Forelimb muscle (tissue), 1 donor: ENCODE results near the gene FAM83E. TPM values are rescaled to one million over a fixed set of nuclear protein-coding genes. Genes with fewer than 3 reads are reported as not detected.
"Not testable (repeated sequence)": the region's sequence is repeated elsewhere in the genome, so short reads cannot be mapped to it uniquely, and the experiment has no call there.

Source experiments
- DNase-seq: peaks from one replicate; pipeline ENCODE4 v3.0.0-alpha.2; 2013; ENCODE audit warnings: low read depth
- polyA plus RNA-seq: library from polyadenylated mRNA; unstranded; fragments of 120-200 nt; gene quantifications from one replicate; pipeline ENCODE4 v1.2.1, GENCODE V29; 2013; ENCODE audit not compliant: insufficient read length

The FAM83E gene
- polyA plus RNA-seq, 1 donor: not detected

DNA sequence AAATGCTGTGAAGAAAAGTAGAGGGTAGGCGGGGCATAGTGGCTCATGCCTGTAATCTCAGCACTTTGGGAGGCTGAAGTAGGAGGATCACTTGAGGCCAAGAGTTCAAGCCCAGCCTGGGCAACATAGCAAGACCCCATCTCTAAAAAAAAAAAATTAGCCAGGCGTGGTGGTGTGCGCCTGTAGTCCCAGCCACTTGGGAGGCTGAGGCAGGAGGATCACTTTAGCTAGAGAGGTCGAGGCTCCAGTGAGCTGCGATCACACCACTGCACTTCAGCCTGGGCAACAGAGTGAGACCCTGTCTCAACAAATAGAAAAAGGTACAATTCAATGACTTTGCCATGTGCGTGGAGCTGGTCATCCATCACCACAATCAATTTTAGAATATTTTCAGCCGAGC, 37.0 kb downstream of the FAM83E start:
- not testable (repeated sequence) for DNase-seq

DNA sequence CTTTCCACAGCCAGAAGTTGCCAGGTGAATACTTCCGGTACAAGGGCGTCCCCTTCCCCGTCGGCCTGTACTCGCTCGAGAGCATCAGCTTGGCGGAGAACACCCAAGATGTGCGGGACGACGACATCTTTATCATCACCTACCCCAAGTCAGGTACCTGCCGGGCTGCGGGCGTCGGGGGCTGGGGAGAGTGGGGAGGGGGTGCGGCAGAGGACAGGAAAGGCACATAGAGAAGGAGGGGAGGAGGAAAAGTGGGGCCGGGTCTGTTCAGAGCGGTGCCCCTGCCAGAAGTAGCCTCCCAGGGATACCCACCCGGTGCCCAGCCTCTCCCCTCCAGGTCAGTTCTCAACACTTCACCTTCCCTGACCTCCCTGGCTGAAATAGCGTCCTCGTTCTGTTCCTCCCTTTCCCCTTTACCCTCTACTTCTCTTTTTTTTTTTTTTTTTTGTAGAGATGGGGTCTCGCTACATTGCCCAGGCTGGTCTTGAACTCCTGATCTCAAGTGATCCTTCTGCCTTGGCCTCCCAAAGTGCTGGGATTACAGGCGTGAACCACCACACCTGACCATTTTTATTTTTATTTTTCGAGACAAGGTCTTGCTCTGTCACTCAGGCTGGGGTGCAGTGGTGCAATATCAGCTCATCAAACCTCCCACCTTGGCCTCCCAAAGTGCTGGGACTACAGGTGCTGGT, 38.8 kb downstream of the FAM83E start:
- DNase-seq: no peak

DNA sequence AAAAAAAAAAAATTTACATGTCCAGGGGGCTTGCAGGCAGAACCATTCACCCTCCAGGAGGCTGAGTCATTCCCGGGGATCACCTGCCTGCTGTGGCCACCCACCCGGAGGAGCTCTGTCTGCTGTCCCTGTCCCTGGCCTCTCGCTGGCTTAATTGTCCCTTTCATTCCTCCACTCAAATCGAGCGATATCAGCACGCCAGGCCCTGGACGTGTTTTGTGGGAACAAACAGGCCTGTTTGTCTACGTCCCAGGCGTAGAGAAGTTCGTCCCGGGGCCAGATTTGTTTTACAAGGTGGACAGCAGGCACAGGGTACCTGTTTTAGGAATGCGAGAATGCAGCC, 41.7 kb downstream of the FAM83E start:
- no peak for DNase-seq

DNA sequence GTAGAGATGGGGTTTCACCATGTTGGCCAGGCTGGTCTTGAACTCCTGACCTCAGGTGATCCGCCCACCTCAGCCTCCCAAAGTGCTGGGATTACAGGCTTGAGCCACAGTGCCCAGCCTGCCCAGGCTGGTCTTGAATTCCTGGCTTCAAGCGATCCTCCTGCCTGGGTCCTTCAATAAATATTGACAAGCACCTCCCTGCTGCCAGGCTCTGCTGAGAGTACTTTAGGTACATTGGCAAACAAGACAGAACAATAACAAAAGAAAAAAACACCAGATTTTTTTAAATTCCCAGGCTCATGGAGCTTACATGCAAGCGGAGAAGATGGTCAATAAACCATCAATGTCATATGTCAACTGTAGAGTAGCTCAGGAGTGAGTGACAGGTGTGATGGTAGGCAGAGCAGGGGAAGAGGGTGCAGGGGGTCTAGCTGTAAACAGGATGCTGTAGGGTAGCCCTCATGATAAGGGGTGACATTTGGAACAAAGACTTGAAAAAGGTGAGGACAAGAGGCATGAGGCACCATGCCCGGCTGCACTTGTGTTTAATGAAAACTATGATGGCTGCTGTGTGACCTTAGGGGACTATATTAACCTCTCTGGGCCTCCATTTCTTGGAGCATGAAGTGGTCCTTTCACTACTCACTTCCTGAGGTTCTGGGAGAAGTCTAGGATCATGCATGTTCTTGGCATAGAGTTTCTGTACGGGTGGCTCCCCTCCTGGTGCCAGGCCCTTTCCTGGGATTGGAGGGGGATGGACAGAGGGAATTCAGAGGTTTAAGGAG, 43.3 kb downstream of the FAM83E start:
- no peak for DNase-seq

- peak; percentile 25 for DNase-seq
Observed at GRCh38 chr19:48569814-48570213, 45.1 kb downstream of the FAM83E start.

DNA sequence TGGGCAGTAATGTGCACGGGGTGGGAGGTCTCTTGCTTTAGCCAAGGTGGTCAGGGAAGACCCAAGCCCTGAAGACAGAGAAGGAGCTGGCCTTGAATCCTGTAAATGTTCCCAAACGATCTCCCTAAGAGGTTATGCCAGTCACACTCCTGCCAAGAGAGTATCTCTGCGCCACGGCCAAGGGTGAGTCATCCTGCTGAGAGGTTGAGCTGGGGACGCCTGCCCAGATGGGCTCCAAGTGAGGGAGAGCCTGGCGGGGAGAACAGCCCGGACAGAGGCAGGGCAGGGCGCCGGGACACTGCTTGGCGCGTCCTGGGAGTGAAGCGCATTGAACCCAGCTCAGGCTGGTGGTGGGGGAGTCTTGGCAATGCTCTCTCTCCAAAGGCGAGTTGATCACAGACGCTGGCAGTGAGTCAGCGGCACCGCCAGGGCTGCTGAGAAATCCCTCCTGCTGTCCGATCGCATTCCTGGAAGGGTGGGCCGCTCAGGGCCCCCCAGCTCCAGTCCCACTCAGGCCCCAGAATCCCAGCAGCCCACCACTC, 46.5 kb downstream of the FAM83E start:
- no peak for DNase-seq

- no peak for DNase-seq
Observed at GRCh38 chr19:48565090-48565489, 49.8 kb downstream of the FAM83E start.

Other genes with a start within 250 kb of the FAM83E start
- 109 TPM for gene KDELR1, start 223.5 kb downstream of the FAM83E start, polyA plus RNA-seq
- gene GRIN2D, start 221.4 kb downstream of the FAM83E start, polyA plus RNA-seq: 1.4 TPM
- gene GRWD1, start 169.1 kb downstream of the FAM83E start, polyA plus RNA-seq: 23.2 TPM
- 0.81 TPM for gene KCNJ14, start 159.5 kb downstream of the FAM83E start, polyA plus RNA-seq
- gene CYTH2, start 145.7 kb downstream of the FAM83E start, polyA plus RNA-seq: 45.7 TPM
- gene LMTK3, start 103.2 kb downstream of the FAM83E start, polyA plus RNA-seq: not detected
- 0.10 TPM for gene SULT2B1, start 62.9 kb downstream of the FAM83E start, polyA plus RNA-seq
- not detected for gene SPACA4, start 8.3 kb downstream of the FAM83E start, polyA plus RNA-seq
- 1,725 TPM for gene RPL18, start 4.1 kb upstream of the FAM83E start, polyA plus RNA-seq
- 9.0 TPM for gene SPHK2, start 4.4 kb upstream of the FAM83E start, polyA plus RNA-seq
- 5.2 TPM for gene DBP, start 22.3 kb upstream of the FAM83E start, polyA plus RNA-seq
- 7.6 TPM for gene CA11, start 31.1 kb upstream of the FAM83E start, polyA plus RNA-seq
- 2.9 TPM for gene NTN5, start 57.9 kb upstream of the FAM83E start, polyA plus RNA-seq
- 0.83 TPM for gene FUT2, start 80.9 kb upstream of the FAM83E start, polyA plus RNA-seq
- 146 TPM for gene MAMSTR, start 104.6 kb upstream of the FAM83E start, polyA plus RNA-seq
- 25.9 TPM for gene RASIP1, start 125.5 kb upstream of the FAM83E start, polyA plus RNA-seq
- 2.0 TPM for gene IZUMO1, start 131.8 kb upstream of the FAM83E start, polyA plus RNA-seq
- gene FUT1, start 137.6 kb upstream of the FAM83E start, polyA plus RNA-seq: 1.1 TPM
- gene FGF21, start 140.4 kb upstream of the FAM83E start, polyA plus RNA-seq: not detected
- 25.6 TPM for gene BCAT2, start 196.0 kb upstream of the FAM83E start, polyA plus RNA-seq
- gene HSD17B14, start 221.4 kb upstream of the FAM83E start, polyA plus RNA-seq: 3.1 TPM